A549 (cell line): Measurements from ENCODE around the gene C2orf49. TPM values are rescaled to one million over a fixed set of nuclear protein-coding genes. Genes with fewer than 3 reads are reported as not detected.
A peak's percentile ranks its signal among the peaks of the same experiment; 100 is the strongest.

Source experiments
- CHD2 ChIP-seq: fragments of 150-350 bp; IDR thresholded peaks from 2 replicates; pipeline ENCODE4 v1.6.1; 2014; ENCODE audit warnings: low read length; ENCODE audit not compliant: partially characterized antibody
- HES2 ChIP-seq: fragments of >200 bp; sonication (Bioruptor Twin); formaldehyde crosslinking; IDR thresholded peaks from 2 replicates; pipeline ENCODE4 v1.6.1; 2016
- JUN ChIP-seq, 2 experiments: fragments of >200 bp; sonication (Bioruptor Twin); formaldehyde crosslinking; IDR thresholded peaks; 2 replicates in 1 of 2; 3 replicates in 1 of 2; pipeline ENCODE4 v1.6.1; 2016 to 2017
- JUNB ChIP-seq: fragments of >200 bp; sonication (Bioruptor Twin); formaldehyde crosslinking; IDR thresholded peaks from 2 replicates; pipeline ENCODE4 v1.6.1; 2016
- RCOR1 ChIP-seq: fragments of 150-350 bp; IDR thresholded peaks from 2 replicates; pipeline ENCODE4 v1.6.1; 2014; ENCODE audit warnings: antibody characterized with exemption, low read length, low read depth
- RFX5 ChIP-seq: fragments of 450-650 bp; IDR thresholded peaks from 2 replicates; pipeline ENCODE4 v1.7.1; 2014; ENCODE audit warnings: antibody characterized with exemption, mild to moderate bottlenecking, moderate library complexity
- polyA plus RNA-seq, 4 experiments: library from polyadenylated mRNA; depleted of rRNA in 3 of 4; stranded (reverse); fragments of >200 nt; fragmentation: RNase III in 1 of 4; extraction: RNeasy Plus Mini Kit Qiagen cat#74134 plus additional on column Dnase treatment in 1 of 4; gene quantifications; 2 replicates in 3 of 4; 3 replicates in 1 of 4; pipeline ENCODE4 v1.2.3, GENCODE V29; 2011 to 2017

C2orf49 gene
- polyA plus RNA-seq, 2 of the 4 experiments (the other 2 are of a cell fraction): 19.4 to 25.7 TPM

GRCh38 chr2:105398336-105399206 lies 61.2 kb downstream of the C2orf49 start, which contains the start of gene FHL2 (continued):
- TF ChIP-seq JUN (IDR thresholded peaks at IDR 0.05) (peak in 1 of 2 experiments; percentile 81; a peak in 3 of 5 replicates), HES2 (no peak), RFX5 (0 out of 2 replicates have a peak, but pooled peaks have one; percentile 25), JUNB (no peak), CHD2 (no peak), RCOR1 (no peak)

Other genes starting within 250 kb of the C2orf49 start
- not detected in 2 replicates for gene GPR45, start 95.8 kb upstream of the C2orf49 start, polyA plus RNA-seq (2011; rRNA removed)
- gene GPR45, start 95.8 kb upstream of the C2orf49 start, polyA plus RNA-seq (2017; fragmentation: RNase III; extraction: RNeasy Plus Mini Kit Qiagen cat#74134 plus additional on column Dnase treatment): 0.09 TPM in 1 of 3 replicates, not detected in the others
- gene TGFBRAP1, start 7.8 kb upstream of the C2orf49 start, polyA plus RNA-seq (2011; rRNA removed): 9.0 and 14.5 TPM in 2 replicates
- gene TGFBRAP1, start 7.8 kb upstream of the C2orf49 start, polyA plus RNA-seq (2017; fragmentation: RNase III; extraction: RNeasy Plus Mini Kit Qiagen cat#74134 plus additional on column Dnase treatment): 13.3 to 13.7 TPM (median 13.6 TPM) in 3 replicates
- gene FHL2, start 61.5 kb downstream of the C2orf49 start, polyA plus RNA-seq (2011; rRNA removed): 85.9 and 97.6 TPM in 2 replicates
- gene FHL2, start 61.5 kb downstream of the C2orf49 start, polyA plus RNA-seq (2017; fragmentation: RNase III; extraction: RNeasy Plus Mini Kit Qiagen cat#74134 plus additional on column Dnase treatment): 57.9 to 70.3 TPM (median 68.1 TPM) in 3 replicates